Transverse colon (tissue), 4 donors: ENCODE data around the gene ASAP3.

ENCODE experiments used
- EP300 ChIP-seq: sonication (generic); formaldehyde crosslinking; IDR thresholded peaks from one replicate; pipeline ENCODE4 v1.6.1; 2017; ENCODE audit warnings: antibody characterized with exemption, low read depth
- POLR2A ChIP-seq: fragments of 450-650 bp; IDR thresholded peaks from one replicate; pipeline ENCODE4 v1.6.1; 2016; ENCODE audit warnings: antibody characterized with exemption, mild to moderate bottlenecking, moderate library complexity
- POLR2AphosphoS5 ChIP-seq, 3 donors: sonication (generic); formaldehyde crosslinking; IDR thresholded peaks; one replicate each; pipeline ENCODE4 v1.6.1; 2016; ENCODE audit warnings: antibody characterized with exemption in 3 of 3
- TF ChIP-seq, protein P1 (sequence below), 5 experiments: fragments of 200-600 bp in 3 of 5; fragments of 450-650 bp in 2 of 5; sonication (generic) in 3 of 5; IDR thresholded peaks; 1 replicate in 2 of 5; 2 replicates in 3 of 5; pipeline ENCODE4 v1.5.1; 2016 to 2017; ENCODE audit warnings: antibody characterized with exemption in 5 of 5, inconsistent platforms in 3 of 5, mild to moderate bottlenecking in 2 of 5, moderate library complexity in 1 of 5

DNA sequence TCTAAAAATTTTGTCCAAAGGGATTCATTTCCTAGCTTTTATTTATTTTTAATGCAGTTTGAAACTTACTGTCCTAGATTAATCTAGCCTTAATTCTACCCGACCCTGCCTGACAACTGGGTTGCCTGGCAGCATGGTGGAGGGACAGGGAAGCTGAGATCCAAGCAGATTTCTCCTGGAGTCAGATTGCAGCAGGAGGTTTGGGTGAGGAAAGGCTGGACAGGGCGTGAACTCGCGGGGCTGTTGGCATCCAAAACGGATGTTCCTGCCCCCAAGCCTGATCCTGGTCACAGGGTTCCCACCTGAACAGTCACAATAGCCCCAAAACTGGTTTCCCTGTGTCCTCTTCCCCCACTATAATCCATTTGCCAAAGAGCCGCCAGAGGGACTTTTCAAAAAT is 82.7 kb downstream of the ASAP3 start:
- TF ChIP-seq, protein P1, sequence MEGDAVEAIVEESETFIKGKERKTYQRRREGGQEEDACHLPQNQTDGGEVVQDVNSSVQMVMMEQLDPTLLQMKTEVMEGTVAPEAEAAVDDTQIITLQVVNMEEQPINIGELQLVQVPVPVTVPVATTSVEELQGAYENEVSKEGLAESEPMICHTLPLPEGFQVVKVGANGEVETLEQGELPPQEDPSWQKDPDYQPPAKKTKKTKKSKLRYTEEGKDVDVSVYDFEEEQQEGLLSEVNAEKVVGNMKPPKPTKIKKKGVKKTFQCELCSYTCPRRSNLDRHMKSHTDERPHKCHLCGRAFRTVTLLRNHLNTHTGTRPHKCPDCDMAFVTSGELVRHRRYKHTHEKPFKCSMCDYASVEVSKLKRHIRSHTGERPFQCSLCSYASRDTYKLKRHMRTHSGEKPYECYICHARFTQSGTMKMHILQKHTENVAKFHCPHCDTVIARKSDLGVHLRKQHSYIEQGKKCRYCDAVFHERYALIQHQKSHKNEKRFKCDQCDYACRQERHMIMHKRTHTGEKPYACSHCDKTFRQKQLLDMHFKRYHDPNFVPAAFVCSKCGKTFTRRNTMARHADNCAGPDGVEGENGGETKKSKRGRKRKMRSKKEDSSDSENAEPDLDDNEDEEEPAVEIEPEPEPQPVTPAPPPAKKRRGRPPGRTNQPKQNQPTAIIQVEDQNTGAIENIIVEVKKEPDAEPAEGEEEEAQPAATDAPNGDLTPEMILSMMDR (IDR thresholded peaks at IDR 0.05), result no peak
- no peak for TF ChIP-seq POLR2AphosphoS5 (IDR thresholded peaks at IDR 0.05)
- TF ChIP-seq POLR2A, result no peak
- no peak for TF ChIP-seq EP300
